Keratinocyte (primary cell): ENCODE results near the gene CORO2B.

ENCODE experiments used
- CTCF ChIP-seq, 3 experiments: IDR thresholded peaks in 1 of 3; conservative IDR thresholded peaks in 1 of 3; optimal IDR thresholded peaks in 1 of 3; 2 replicates in 2 of 3; 3 replicates in 1 of 3; pipeline versions ENCODE3 to v1.5.1; 2011; ENCODE audit warnings: low read length in 3 of 3, mild to moderate bottlenecking in 3 of 3, moderate library complexity in 2 of 3, control low read depth in 1 of 3, inconsistent platforms in 1 of 3; ENCODE audit not compliant: insufficient read depth in 2 of 3; ENCODE audit errors: extremely low read depth in 1 of 3
- EZH2 ChIP-seq: IDR thresholded peaks from one replicate; pipeline ENCODE4 v1.6.1; 2012; ENCODE audit warnings: inconsistent platforms, mild to moderate bottlenecking, low read length, moderate library complexity

- TF ChIP-seq CTCF (optimal IDR thresholded peaks at IDR 0.05 in 1 of 3, IDR thresholded peaks at IDR 0.05 in 1 of 3, conservative IDR thresholded peaks at IDR 0.05 in 1 of 3; ENCODE audit: extremely low read depth in 1 of 3, insufficient read depth in 2 of 3, low read length in 3 of 3) (no peak), EZH2 (no peak)
Measured at GRCh38 chr15:68672251-68672650, 93.5 kb downstream of the CORO2B start.
